ENCODE measurements around the gene IGSF5. TPM values are rescaled to one million over a fixed set of nuclear protein-coding genes. Genes with fewer than 3 reads are reported as not detected.

The IGSF5 gene
- total RNA-seq = not detected in 2 replicates

DNA sequence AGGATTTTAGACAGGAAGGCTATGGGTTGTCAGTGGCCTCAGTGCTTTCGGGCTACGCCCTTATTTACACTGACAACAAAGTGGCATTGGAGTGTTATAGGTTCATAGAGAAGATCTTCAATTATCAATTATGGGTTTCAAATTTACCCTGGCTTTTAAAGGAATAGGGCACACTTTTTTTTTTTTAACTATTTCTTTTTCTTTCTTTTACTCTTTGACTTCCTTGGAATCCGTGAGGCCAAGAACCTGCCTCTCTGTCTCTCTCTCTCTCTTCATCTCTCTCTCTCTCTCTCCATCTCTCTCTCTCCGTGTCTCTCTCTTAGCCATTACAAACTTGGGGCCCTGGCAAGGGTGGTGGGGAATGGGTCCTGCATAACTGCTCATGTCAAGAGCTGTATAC lies at the start of gene IGSF5:
Gene IGSF5 (plus strand): TSS at position 301 of the 400 bp plus-strand sequence. CDS start 327 bp downstream, outside the sequence.

Other genes starting within 250 kb of the IGSF5 start
- gene B3GALT5, start 132.2 kb upstream of the IGSF5 start, total RNA-seq = 0.72 TPM in 1 of 2 replicates, not detected in the other
- gene PCP4, start 122.3 kb downstream of the IGSF5 start, total RNA-seq = not detected in 2 replicates

Data from tracheal epithelial cell (primary cell).